Subcutaneous abdominal adipose tissue (tissue), 5 donors: ENCODE results near the gene USP13.

Experiments used
- H3K27ac ChIP-seq: one replicate; pipeline ENCODE4 v1.7.0; 2013; ENCODE audit warnings: low read depth, mild to moderate bottlenecking, inconsistent platforms, low read length, moderate library complexity
- H3K27me3 ChIP-seq, 5 donors: one replicate each; pipeline ENCODE4 v1.7.0; 2013; ENCODE audit warnings: low read length in 5 of 5, inconsistent platforms in 1 of 5; ENCODE audit not compliant: control insufficient read depth in 5 of 5, insufficient read depth in 4 of 5
- H3K36me3 ChIP-seq, 5 donors: one replicate each; pipeline ENCODE4 v1.7.0; 2013; ENCODE audit warnings: low read length in 5 of 5; ENCODE audit not compliant: control insufficient read depth in 5 of 5, insufficient read depth in 5 of 5
- H3K4me1 ChIP-seq, 5 donors: one replicate each; pipeline ENCODE4 v1.7.0; 2013; ENCODE audit warnings: low read length in 5 of 5, mild to moderate bottlenecking in 3 of 5, moderate library complexity in 1 of 5; ENCODE audit not compliant: control insufficient read depth in 5 of 5, insufficient read depth in 5 of 5
- H3K4me3 ChIP-seq, 5 donors: one replicate each; pipeline ENCODE4 v1.7.0; 2013; ENCODE audit warnings: low read length in 5 of 5, low read depth in 1 of 5
- H3K9ac ChIP-seq, 5 donors: one replicate each; pipeline ENCODE4 v1.7.0; 2013; ENCODE audit warnings: low read length in 5 of 5, mild to moderate bottlenecking in 4 of 5, moderate library complexity in 3 of 5
- H3K9me3 ChIP-seq, 5 donors: one replicate each; pipeline ENCODE4 v1.7.0; 2013; ENCODE audit warnings: low read length in 5 of 5; ENCODE audit not compliant: control insufficient read depth in 5 of 5
- donor health status: healthy.
- donor health status: healthy.
- donor health status: healthy.
- donor health status: healthy.
- donor health status: healthy.

The USP13 gene

GRCh38 chr3:179710079-179710478, 57.2 kb downstream of the USP13 start:
- H3K36me3 ChIP-seq: peaks cover 11 to 30% (median 16%) of the 10 kb centered on the region in 5 donors
- no peak overlapping the region for H3K27ac ChIP-seq
- no peak overlapping the region for H3K4me3 ChIP-seq
- H3K4me1 ChIP-seq: peaks cover 0 to 5% (median 0%) of the 10 kb centered on the region in 5 donors
- no peaks in the 10 kb centered on the region for H3K9me3 ChIP-seq
- H3K27me3 ChIP-seq: no peaks in the 10 kb centered on the region
- no peak overlapping the region for H3K9ac ChIP-seq

- Histone ChIP-seq H3K27ac (no peak overlapping the region), H3K4me1 (no peaks in the 10 kb centered on the region), H3K27me3 (no peaks in the 10 kb centered on the region), H3K36me3 (peaks cover 7 to 22% (median 14%) of the 10 kb centered on the region in 5 donors), H3K9ac (no peak overlapping the region), H3K9me3 (no peaks in the 10 kb centered on the region), H3K4me3 (no peak overlapping the region)
These were observed 60.8 kb downstream of the USP13 start for GRCh38 chr3:179713643-179714090.

GRCh38 chr3:179715582-179715981, 62.7 kb downstream of the USP13 start:
- Histone ChIP-seq H3K27ac (no peak overlapping the region), H3K4me1 (no peaks in the 10 kb centered on the region), H3K27me3 (no peaks in the 10 kb centered on the region), H3K4me3 (no peak overlapping the region), H3K9me3 (no peaks in the 10 kb centered on the region), H3K9ac (no peak overlapping the region), H3K36me3 (peaks cover 3 to 11% (median 6%) of the 10 kb centered on the region in 5 donors)

- H3K4me1 ChIP-seq: no peaks in the 10 kb centered on the region
- H3K27ac ChIP-seq: no peak overlapping the region
- H3K4me3 ChIP-seq: no peak overlapping the region
- H3K9ac ChIP-seq: no peak overlapping the region
- H3K36me3 ChIP-seq: peaks cover 0 to 10% (median 4%) of the 10 kb centered on the region in 5 donors
- H3K27me3 ChIP-seq: no peaks in the 10 kb centered on the region
- H3K9me3 ChIP-seq: no peaks in the 10 kb centered on the region
These were observed 63.4 kb downstream of the USP13 start for GRCh38 chr3:179716226-179716625.

- H3K9me3 ChIP-seq: no peaks in the 10 kb centered on the region
- no peak overlapping the region for H3K9ac ChIP-seq
- H3K27ac ChIP-seq: no peak overlapping the region
- no peaks in the 10 kb centered on the region for H3K4me1 ChIP-seq
- H3K36me3 ChIP-seq: peaks cover 4 to 12% (median 5%) of the 10 kb centered on the region in 5 donors
- no peaks in the 10 kb centered on the region for H3K27me3 ChIP-seq
- no peak overlapping the region for H3K4me3 ChIP-seq
These were observed 64.0 kb downstream of the USP13 start for GRCh38 chr3:179716811-179717210.

- Histone ChIP-seq H3K4me3 (no peak overlapping the region), H3K36me3 (peaks cover 4 to 16% (median 8%) of the 10 kb centered on the region in 5 donors), H3K27ac (no peak overlapping the region), H3K27me3 (no peaks in the 10 kb centered on the region), H3K9me3 (no peaks in the 10 kb centered on the region), H3K9ac (no peak overlapping the region), H3K4me1 (no peaks in the 10 kb centered on the region)
These were observed 64.4 kb downstream of the USP13 start for GRCh38 chr3:179717219-179717618.

GRCh38 chr3:179719048-179719734, 66.4 kb downstream of the USP13 start:
- peaks cover 5 to 24% (median 9%) of the 10 kb centered on the region in 5 donors for H3K36me3 ChIP-seq
- no peaks in the 10 kb centered on the region for H3K4me1 ChIP-seq
- H3K9ac ChIP-seq: no peak overlapping the region
- no peak overlapping the region for H3K27ac ChIP-seq
- no peaks in the 10 kb centered on the region for H3K27me3 ChIP-seq
- no peaks in the 10 kb centered on the region for H3K9me3 ChIP-seq
- H3K4me3 ChIP-seq: no peak overlapping the region

- Histone ChIP-seq H3K4me3 (no peak overlapping the region), H3K4me1 (no peaks in the 10 kb centered on the region), H3K9me3 (no peaks in the 10 kb centered on the region), H3K9ac (no peak overlapping the region), H3K27ac (no peak overlapping the region), H3K36me3 (peaks cover 5 to 22% (median 9%) of the 10 kb centered on the region in 5 donors), H3K27me3 (no peaks in the 10 kb centered on the region)
These were observed 67.4 kb downstream of the USP13 start for GRCh38 chr3:179720196-179720595.

GRCh38 chr3:179723617-179724016, 70.8 kb downstream of the USP13 start:
- no peak overlapping the region for H3K9ac ChIP-seq
- H3K36me3 ChIP-seq: peaks cover 5 to 19% (median 9%) of the 10 kb centered on the region in 5 donors
- no peaks in the 10 kb centered on the region for H3K4me1 ChIP-seq

GRCh38 chr3:179726075-179726699, 73.3 kb downstream of the USP13 start:
- Histone ChIP-seq H3K27me3 (no peaks in the 10 kb centered on the region), H3K36me3 (peaks cover 3 to 19% (median 16%) of the 10 kb centered on the region in 5 donors), H3K9ac (no peak overlapping the region), H3K9me3 (no peaks in the 10 kb centered on the region), H3K4me1 (peaks cover 0 to 8% (median 0%) of the 10 kb centered on the region in 5 donors), H3K27ac (no peak overlapping the region), H3K4me3 (no peak overlapping the region)

More at GRCh38 chr3:179723617-179724016, 70.8 kb downstream of the USP13 start:
- H3K27ac ChIP-seq: no peak overlapping the region
- no peaks in the 10 kb centered on the region for H3K9me3 ChIP-seq
- H3K4me3 ChIP-seq: no peak overlapping the region
- H3K27me3 ChIP-seq: no peaks in the 10 kb centered on the region
